Mucosa of rectum (tissue), 2 donors: ENCODE measurements around the gene SMOC2.

ENCODE experiments used
- H3K27ac ChIP-seq, 2 donors: one replicate each; pipeline ENCODE4 v1.7.0; 2013; ENCODE audit warnings: inconsistent platforms in 2 of 2, low read depth in 2 of 2, low read length in 2 of 2
- H3K27me3 ChIP-seq, 2 donors: one replicate each; pipeline ENCODE4 v1.7.0; 2013; ENCODE audit warnings: low read length in 2 of 2; ENCODE audit not compliant: control insufficient read depth in 2 of 2, insufficient read depth in 2 of 2
- H3K36me3 ChIP-seq, 2 donors: one replicate each; pipeline ENCODE4 v1.7.0; 2013; ENCODE audit warnings: low read length in 2 of 2; ENCODE audit not compliant: control insufficient read depth in 2 of 2, insufficient read depth in 2 of 2
- H3K4me1 ChIP-seq, 2 donors: one replicate each; pipeline ENCODE4 v1.7.0; 2013; ENCODE audit warnings: low read length in 2 of 2, mild to moderate bottlenecking in 1 of 2; ENCODE audit not compliant: control insufficient read depth in 2 of 2, insufficient read depth in 2 of 2
- H3K4me3 ChIP-seq, 2 donors: one replicate each; pipeline ENCODE4 v1.7.0; 2013; ENCODE audit warnings: low read length in 2 of 2
- H3K9ac ChIP-seq, 2 donors: one replicate each; pipeline ENCODE4 v1.7.0; 2013; ENCODE audit warnings: low read length in 2 of 2, low read depth in 1 of 2, mild to moderate bottlenecking in 1 of 2
- H3K9me3 ChIP-seq, 2 donors: one replicate each; pipeline ENCODE4 v1.7.0; 2013; ENCODE audit warnings: low read length in 2 of 2; ENCODE audit not compliant: control insufficient read depth in 2 of 2
- donor health status: healthy.
- donor health status: Normal muscosa, but diverticular disease.

Gene SMOC2

GRCh38 chr6:168496997-168497331 lies 56.0 kb downstream of the SMOC2 start:
- no peak overlapping the region for H3K4me3 ChIP-seq
- no peak overlapping the region for H3K9ac ChIP-seq
- no peaks in the 10 kb centered on the region for H3K36me3 ChIP-seq
- H3K27me3 ChIP-seq, result no peaks in the 10 kb centered on the region
- no peaks in the 10 kb centered on the region for H3K4me1 ChIP-seq
- no peak overlapping the region for H3K27ac ChIP-seq
- no peaks in the 10 kb centered on the region for H3K9me3 ChIP-seq

DNA sequence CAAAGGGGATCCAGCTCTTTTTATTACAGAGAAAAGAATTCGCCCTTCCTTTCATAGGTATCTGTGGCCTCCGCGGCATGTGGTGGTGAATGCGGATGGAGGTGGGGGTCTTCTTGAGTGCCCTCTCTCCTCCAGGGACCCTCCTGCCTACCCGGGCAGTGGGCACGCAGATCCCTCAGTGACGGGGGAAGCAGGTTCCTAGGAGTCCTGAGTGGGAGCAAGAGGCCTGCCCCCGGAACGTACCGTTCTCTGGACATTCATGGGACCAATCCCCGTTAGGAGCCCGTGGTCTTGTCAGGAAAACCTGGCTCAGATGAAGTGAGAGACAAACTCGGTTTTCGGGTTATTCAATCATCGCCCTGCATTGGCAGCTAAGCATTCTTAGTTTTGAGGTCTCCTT lies 56.4 kb downstream of the SMOC2 start:
- Histone ChIP-seq H3K9ac (no peak overlapping the region), H3K9me3 (no peaks in the 10 kb centered on the region), H3K27ac (no peak overlapping the region), H3K36me3 (no peaks in the 10 kb centered on the region), H3K27me3 (no peaks in the 10 kb centered on the region), H3K4me1 (no peaks in the 10 kb centered on the region), H3K4me3 (no peak overlapping the region)

- Histone ChIP-seq H3K36me3 (no peaks in the 10 kb centered on the region), H3K4me1 (no peaks in the 10 kb centered on the region), H3K27me3 (no peaks in the 10 kb centered on the region), H3K4me3 (no peak overlapping the region), H3K9ac (no peak overlapping the region), H3K27ac (no peak overlapping the region), H3K9me3 (no peaks in the 10 kb centered on the region)
These were observed 57.3 kb downstream of the SMOC2 start for GRCh38 chr6:168498161-168498843.

GRCh38 chr6:168499045-168499650 lies 58.2 kb downstream of the SMOC2 start:
- Histone ChIP-seq H3K27me3 (no peaks in the 10 kb centered on the region), H3K4me3 (no peak overlapping the region), H3K9ac (no peak overlapping the region), H3K9me3 (no peaks in the 10 kb centered on the region), H3K4me1 (no peaks in the 10 kb centered on the region), H3K36me3 (no peaks in the 10 kb centered on the region), H3K27ac (no peak overlapping the region)

DNA sequence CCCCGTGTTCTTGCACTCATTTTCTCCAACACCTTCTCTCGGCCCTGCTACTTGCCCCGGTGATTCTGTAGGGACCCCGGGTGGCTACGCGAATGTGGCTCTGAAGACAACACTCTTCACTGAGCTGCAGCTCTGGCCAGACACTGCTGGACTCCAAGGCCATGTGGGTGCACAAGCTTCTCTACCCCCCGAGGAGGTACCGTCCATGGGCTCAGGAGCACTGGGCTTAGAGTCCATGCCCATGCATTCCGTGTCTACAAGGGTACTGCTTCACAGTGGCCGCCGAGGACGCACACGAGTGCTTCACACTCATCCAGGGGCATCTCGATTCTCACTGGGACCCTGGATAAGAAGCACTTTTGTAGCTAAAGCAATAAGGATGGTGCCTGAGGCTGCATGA lies 59.5 kb downstream of the SMOC2 start:
- H3K9me3 ChIP-seq, result no peaks in the 10 kb centered on the region
- H3K27me3 ChIP-seq, result no peaks in the 10 kb centered on the region
- H3K4me3 ChIP-seq, result no peak overlapping the region
- no peak overlapping the region for H3K27ac ChIP-seq
- H3K4me1 ChIP-seq, result no peaks in the 10 kb centered on the region
- no peak overlapping the region for H3K9ac ChIP-seq
- H3K36me3 ChIP-seq, result no peaks in the 10 kb centered on the region

GRCh38 chr6:168501561-168501960 lies 60.6 kb downstream of the SMOC2 start:
- H3K27ac ChIP-seq, result no peak overlapping the region
- no peaks in the 10 kb centered on the region for H3K4me1 ChIP-seq
- H3K9me3 ChIP-seq, result no peaks in the 10 kb centered on the region
- no peaks in the 10 kb centered on the region for H3K27me3 ChIP-seq
- H3K36me3 ChIP-seq, result no peaks in the 10 kb centered on the region
- no peak overlapping the region for H3K4me3 ChIP-seq
- no peak overlapping the region for H3K9ac ChIP-seq

GRCh38 chr6:168504366-168504765 lies 63.4 kb downstream of the SMOC2 start:
- no peaks in the 10 kb centered on the region for H3K27me3 ChIP-seq
- no peaks in the 10 kb centered on the region for H3K4me1 ChIP-seq
- no peaks in the 10 kb centered on the region for H3K36me3 ChIP-seq
- H3K4me3 ChIP-seq, result no peak overlapping the region
- H3K9me3 ChIP-seq, result no peaks in the 10 kb centered on the region
- no peak overlapping the region for H3K9ac ChIP-seq
- no peak overlapping the region for H3K27ac ChIP-seq

GRCh38 chr6:168506460-168506859 lies 65.5 kb downstream of the SMOC2 start:
- Histone ChIP-seq H3K36me3 (no peaks in the 10 kb centered on the region), H3K27me3 (no peaks in the 10 kb centered on the region), H3K9me3 (no peaks in the 10 kb centered on the region), H3K9ac (no peak overlapping the region), H3K4me1 (no peaks in the 10 kb centered on the region), H3K27ac (no peak overlapping the region), H3K4me3 (no peak overlapping the region)

DNA sequence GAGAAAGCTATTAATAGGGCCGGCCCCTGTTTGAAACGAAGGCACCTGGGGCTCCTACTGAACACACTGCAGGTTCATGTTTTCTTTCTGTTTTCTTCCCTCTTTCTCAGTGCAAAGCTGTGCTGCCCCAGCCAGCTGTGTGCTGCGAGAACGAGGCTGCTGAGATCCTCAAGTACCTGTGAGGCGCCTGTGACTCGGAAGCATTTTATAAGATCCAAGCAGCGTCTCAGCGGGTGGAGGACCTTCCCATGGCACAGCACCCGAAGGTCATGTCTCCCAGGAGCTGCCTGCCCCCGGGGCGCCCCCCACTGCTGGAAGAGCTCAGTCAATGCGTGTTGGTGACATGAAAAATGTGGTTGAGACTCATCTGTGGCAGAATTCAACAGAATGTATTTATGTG lies 66.3 kb downstream of the SMOC2 start:
- Histone ChIP-seq H3K27me3 (no peaks in the 10 kb centered on the region), H3K27ac (no peak overlapping the region), H3K4me3 (no peak overlapping the region), H3K9me3 (no peaks in the 10 kb centered on the region), H3K9ac (no peak overlapping the region), H3K36me3 (no peaks in the 10 kb centered on the region), H3K4me1 (no peaks in the 10 kb centered on the region)

GRCh38 chr6:168507730-168508129 lies 66.7 kb downstream of the SMOC2 start:
- no peak overlapping the region for H3K27ac ChIP-seq
- H3K4me1 ChIP-seq, result no peaks in the 10 kb centered on the region
- no peak overlapping the region for H3K4me3 ChIP-seq
- H3K36me3 ChIP-seq, result no peaks in the 10 kb centered on the region
- H3K9ac ChIP-seq, result no peak overlapping the region
- no peaks in the 10 kb centered on the region for H3K9me3 ChIP-seq
- H3K27me3 ChIP-seq, result no peaks in the 10 kb centered on the region
